Adrenal gland (tissue), 5 donors: Measurements from ENCODE around the gene SLC15A5.

ENCODE experiments used
- POLR2A ChIP-seq, 2 donors: fragments of 450-650 bp; IDR thresholded peaks; one replicate each; pipeline ENCODE4 v1.6.1; 2017; ENCODE audit warnings: antibody characterized with exemption in 2 of 2, mild to moderate bottlenecking in 2 of 2, moderate library complexity in 1 of 2
- TF ChIP-seq, protein P1 (sequence below), 6 experiments: fragments of 450-650 bp in 4 of 6; fragments of 200-600 bp in 2 of 6; sonication (generic) in 1 of 6; IDR thresholded peaks; 1 replicate in 5 of 6; 2 replicates in 1 of 6; pipeline versions ENCODE4 v1.5.1 to v1.8.0; 2016 to 2021; ENCODE audit warnings: antibody characterized with exemption in 6 of 6, mild to moderate bottlenecking in 2 of 6, moderate library complexity in 1 of 6
- donor health status: DM: no; HTN: no; CAD: no.

DNA sequence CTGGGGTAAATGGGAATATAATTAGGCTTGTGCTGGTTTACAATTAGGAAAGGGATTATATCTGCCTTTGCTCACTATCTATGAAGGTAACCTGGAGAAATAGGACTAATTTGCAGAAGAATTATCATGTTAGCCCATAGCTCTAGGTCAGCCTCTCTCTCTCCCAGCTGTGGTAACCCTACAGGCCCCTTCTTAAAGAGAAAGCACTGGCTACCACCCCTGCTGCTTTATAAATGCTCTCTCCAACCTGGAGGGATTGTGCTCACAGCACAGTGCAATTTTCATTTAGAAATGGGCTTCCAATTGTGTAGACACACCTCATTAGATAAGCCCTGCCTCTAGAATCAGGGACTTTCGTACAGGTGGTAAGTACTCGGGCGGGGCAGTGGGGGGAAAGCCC is 47.3 kb upstream of the SLC15A5 start:
- TF ChIP-seq, protein P1, sequence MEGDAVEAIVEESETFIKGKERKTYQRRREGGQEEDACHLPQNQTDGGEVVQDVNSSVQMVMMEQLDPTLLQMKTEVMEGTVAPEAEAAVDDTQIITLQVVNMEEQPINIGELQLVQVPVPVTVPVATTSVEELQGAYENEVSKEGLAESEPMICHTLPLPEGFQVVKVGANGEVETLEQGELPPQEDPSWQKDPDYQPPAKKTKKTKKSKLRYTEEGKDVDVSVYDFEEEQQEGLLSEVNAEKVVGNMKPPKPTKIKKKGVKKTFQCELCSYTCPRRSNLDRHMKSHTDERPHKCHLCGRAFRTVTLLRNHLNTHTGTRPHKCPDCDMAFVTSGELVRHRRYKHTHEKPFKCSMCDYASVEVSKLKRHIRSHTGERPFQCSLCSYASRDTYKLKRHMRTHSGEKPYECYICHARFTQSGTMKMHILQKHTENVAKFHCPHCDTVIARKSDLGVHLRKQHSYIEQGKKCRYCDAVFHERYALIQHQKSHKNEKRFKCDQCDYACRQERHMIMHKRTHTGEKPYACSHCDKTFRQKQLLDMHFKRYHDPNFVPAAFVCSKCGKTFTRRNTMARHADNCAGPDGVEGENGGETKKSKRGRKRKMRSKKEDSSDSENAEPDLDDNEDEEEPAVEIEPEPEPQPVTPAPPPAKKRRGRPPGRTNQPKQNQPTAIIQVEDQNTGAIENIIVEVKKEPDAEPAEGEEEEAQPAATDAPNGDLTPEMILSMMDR (IDR thresholded peaks at IDR 0.05), result no peak
- TF ChIP-seq POLR2A (IDR thresholded peaks at IDR 0.05), result no peak
